ENCODE measurements around the gene ARL15.
A peak's percentile ranks its signal among the peaks of the same experiment; 100 is the strongest.

ARL15 gene

DNA sequence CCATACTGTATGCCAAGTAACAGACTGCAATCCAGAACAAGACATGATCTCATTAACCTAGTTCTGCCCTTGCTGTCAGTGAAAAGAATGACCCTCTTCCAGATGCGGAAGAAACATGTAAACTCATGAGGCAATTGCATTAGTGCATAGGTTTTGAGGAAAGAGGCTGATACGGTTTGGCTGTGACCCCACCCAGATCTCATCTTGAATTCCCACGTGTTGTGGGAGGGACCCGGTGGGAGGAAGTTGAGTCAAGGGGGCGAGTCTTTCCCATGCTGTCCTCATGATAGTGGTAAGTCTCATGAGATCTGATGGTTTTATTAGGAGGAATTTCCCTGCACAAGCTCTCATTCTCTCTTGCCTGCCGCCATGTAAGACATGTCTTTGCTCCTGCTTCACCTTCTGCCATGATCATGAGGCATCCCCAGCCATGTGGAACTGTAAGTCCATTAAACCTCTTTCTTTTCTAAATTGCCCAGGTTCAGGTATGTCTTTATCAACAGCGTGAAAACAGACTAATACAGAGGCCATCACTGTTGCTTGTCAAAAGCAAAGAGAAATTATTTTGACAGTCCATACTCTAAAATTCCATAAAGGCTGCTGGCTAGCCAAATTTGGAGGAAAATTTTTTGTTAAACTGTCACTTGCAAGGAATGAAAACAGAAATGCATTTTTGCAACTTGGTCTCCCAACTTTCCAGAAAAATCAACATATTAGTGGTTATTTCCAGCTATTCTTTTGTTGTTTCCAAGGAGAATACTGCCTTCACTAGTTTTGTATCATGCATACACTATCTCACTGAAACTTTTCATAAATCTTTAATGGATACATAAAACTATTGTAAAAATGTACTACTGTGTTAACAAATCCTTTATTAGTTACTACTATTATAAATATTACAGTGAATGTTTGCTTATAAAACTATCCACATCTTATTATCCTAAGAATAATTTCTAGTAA, 3.2 kb upstream of the ARL15 start:
- H3K4me3 ChIP-seq (ENCODE audit: low read depth in 1 of 2, low read length in 2 of 2), result no peak overlapping the region
- H3K9me3 ChIP-seq (ENCODE audit: control insufficient read depth in 1 of 2, low read length in 2 of 2), result no peaks in the 10 kb centered on the region
- no peak overlapping the region for H3K27ac ChIP-seq (ENCODE audit: low read length)
- no peaks in the 10 kb centered on the region for H3K36me3 ChIP-seq (ENCODE audit: control insufficient read depth in 1 of 2, insufficient read depth in 2 of 2, low read length in 2 of 2)
- H3K27me3 ChIP-seq (ENCODE audit: low read depth, low read length), result no peaks in the 10 kb centered on the region
- H3K4me1 ChIP-seq (ENCODE audit: control insufficient read depth in 1 of 2, insufficient read depth in 2 of 2, low read length in 2 of 2), result peaks cover 0 to 7% of the 10 kb centered on the region in 2 donors

DNA sequence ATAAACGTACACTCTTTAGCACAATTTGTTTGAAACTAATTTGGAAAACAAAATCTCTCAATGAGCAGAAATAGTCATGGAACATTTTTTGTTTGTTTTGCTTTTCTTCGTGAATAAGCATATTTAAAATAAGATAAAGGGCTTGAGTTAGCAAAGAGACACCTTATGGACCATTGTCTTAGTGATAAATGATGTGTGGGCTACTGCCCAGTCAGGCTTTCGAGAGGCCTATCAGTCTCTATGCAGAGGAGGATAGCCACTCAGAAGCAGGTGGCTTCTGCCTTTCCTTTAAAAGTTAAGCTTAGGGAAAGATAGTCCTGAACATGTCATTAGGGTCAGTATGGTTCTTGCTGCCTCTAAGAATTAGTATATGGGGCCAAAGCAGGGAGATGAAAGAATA, 2.1 kb upstream of the ARL15 start:
- no peaks in the 10 kb centered on the region for H3K27me3 ChIP-seq (ENCODE audit: low read depth, low read length)
- H3K4me1 ChIP-seq (ENCODE audit: control insufficient read depth in 1 of 2, insufficient read depth in 2 of 2, low read length in 2 of 2), result peaks cover 0 to 9% of the 10 kb centered on the region in 2 donors
- no peak overlapping the region for H3K27ac ChIP-seq (ENCODE audit: low read length)
- H3K4me3 ChIP-seq (ENCODE audit: low read depth in 1 of 2, low read length in 2 of 2), result no peak overlapping the region
- no peaks in the 10 kb centered on the region for H3K36me3 ChIP-seq (ENCODE audit: control insufficient read depth in 1 of 2, insufficient read depth in 2 of 2, low read length in 2 of 2)
- no peaks in the 10 kb centered on the region for H3K9me3 ChIP-seq (ENCODE audit: control insufficient read depth in 1 of 2, low read length in 2 of 2)

DNA sequence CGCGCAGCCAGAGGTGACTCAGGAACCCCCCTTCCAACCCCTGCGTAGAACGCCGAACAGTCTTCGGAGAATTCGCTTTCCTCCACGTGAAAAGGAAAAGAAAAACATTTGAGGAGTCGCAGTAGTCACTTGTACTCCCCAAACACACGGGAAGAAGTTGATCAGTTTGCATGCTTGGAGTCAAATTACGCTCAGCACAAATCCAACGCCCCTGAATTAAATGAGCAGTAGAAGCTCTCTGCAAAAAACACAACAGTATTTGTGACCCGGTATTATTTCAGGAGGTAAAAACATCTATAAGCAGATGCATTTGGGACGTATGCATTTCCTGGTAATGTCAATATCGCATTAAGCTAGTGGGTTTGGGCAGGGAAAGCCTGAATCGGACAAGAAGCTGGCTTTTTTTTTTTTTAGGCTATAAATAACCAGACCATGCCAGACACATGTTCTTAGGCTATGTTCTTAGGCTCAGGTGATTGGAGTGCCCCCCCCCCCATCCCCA, 854 bp upstream of the ARL15 start:
- H3K27me3 ChIP-seq (ENCODE audit: low read depth, low read length), result no peaks in the 10 kb centered on the region
- H3K36me3 ChIP-seq (ENCODE audit: control insufficient read depth in 1 of 2, insufficient read depth in 2 of 2, low read length in 2 of 2), result no peaks in the 10 kb centered on the region
- peak overlapping the region; percentile 68 for H3K27ac ChIP-seq (ENCODE audit: low read length)
- H3K4me3 ChIP-seq (ENCODE audit: low read depth in 1 of 2, low read length in 2 of 2), result peak overlapping the region; percentile 89 to 98
- no peaks in the 10 kb centered on the region for H3K9me3 ChIP-seq (ENCODE audit: control insufficient read depth in 1 of 2, low read length in 2 of 2)
- H3K4me1 ChIP-seq (ENCODE audit: control insufficient read depth in 1 of 2, insufficient read depth in 2 of 2, low read length in 2 of 2), result peaks cover 0 to 9% of the 10 kb centered on the region in 2 donors

DNA sequence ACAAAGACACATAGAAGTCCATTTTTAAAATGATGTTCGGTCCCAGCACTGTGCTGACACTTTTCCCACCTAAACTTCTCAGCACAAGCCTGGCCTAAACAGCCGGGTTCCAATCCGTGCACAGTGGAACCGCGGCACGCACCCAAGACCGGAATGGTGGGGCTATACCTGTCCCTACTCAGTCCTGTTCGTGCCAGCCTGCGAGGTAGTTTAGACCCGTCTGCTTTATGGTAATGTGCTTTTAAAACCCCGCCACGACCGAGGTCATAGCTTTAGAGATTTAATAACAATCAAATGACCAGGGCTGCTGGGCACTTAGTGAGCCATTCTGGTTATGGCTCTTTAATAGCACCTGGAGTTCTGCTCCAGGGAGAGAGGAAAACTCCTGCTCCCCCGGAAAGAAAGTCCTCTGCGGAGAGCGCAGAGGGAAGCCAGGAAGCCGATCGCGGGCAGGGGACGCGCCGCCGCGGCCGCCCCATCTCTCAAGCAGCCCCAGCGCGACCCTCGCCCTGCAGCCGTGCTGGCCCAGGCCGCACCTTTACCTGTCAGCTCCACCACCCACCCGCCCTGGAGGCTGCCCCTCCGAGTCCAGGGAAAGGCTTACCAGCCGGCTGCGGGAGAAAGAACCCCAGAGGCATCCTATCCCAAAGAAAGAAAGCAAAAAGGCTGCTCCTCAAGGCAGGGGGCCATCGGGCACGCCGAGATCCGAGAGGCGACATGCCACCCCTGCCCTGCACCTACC, 511 bp downstream of the ARL15 start:
- H3K27ac ChIP-seq (ENCODE audit: low read length), result peak overlapping the region; percentile 86
- H3K9me3 ChIP-seq (ENCODE audit: control insufficient read depth in 1 of 2, low read length in 2 of 2), result no peaks in the 10 kb centered on the region
- no peaks in the 10 kb centered on the region for H3K27me3 ChIP-seq (ENCODE audit: low read depth, low read length)
- H3K4me1 ChIP-seq (ENCODE audit: control insufficient read depth in 1 of 2, insufficient read depth in 2 of 2, low read length in 2 of 2), result peaks cover 0 to 9% of the 10 kb centered on the region in 2 donors
- H3K4me3 ChIP-seq (ENCODE audit: low read depth in 1 of 2, low read length in 2 of 2), result peak overlapping the region; percentile 89 to 98
- no peaks in the 10 kb centered on the region for H3K36me3 ChIP-seq (ENCODE audit: control insufficient read depth in 1 of 2, insufficient read depth in 2 of 2, low read length in 2 of 2)

DNA sequence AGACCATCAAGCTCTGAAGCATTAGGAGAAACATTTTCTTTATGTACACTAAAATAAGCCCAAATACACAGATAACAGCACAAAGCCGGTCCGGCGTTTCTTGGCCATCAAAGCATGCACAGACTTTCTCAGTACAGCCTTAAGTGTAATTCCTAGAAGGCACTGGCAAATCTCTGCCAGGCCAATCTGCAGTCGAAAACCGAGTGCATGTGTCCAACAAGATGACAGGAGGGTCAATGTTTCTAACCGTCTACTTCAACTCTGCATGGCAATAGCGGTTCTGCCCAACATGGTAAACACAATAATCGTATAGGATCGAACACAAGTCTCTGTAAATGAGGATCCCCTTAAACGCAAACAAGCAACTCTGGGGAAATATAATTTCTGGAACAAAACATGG, 1.1 kb downstream of the ARL15 start:
- Histone ChIP-seq H3K27ac (ENCODE audit: low read length) (peak overlapping the region; percentile 86), H3K4me3 (ENCODE audit: low read depth in 1 of 2, low read length in 2 of 2) (peak overlapping the region; percentile 89 to 98), H3K4me1 (ENCODE audit: control insufficient read depth in 1 of 2, insufficient read depth in 2 of 2, low read length in 2 of 2) (peaks cover 0 to 9% of the 10 kb centered on the region in 2 donors), H3K9me3 (ENCODE audit: control insufficient read depth in 1 of 2, low read length in 2 of 2) (no peaks in the 10 kb centered on the region), H3K36me3 (ENCODE audit: control insufficient read depth in 1 of 2, insufficient read depth in 2 of 2, low read length in 2 of 2) (no peaks in the 10 kb centered on the region), H3K27me3 (ENCODE audit: low read depth, low read length) (no peaks in the 10 kb centered on the region)

DNA sequence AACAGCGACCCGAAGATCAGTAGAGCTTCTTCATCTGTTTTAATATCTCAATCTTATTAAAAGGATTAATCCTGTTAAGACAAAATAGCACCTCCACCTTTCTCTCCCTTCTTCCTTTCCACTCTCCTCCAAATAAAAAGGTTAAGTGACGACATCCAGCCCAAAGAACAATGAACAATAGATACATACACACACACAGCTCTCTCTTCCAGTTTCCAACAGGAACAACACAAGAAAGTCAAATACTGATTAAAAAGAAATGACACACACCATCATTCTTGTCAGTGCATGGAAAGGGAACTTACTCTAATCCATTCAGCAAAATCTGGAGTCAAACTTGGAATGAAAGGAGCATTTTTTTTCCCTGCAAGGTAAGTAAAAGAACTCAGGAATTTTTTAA, 2.8 kb downstream of the ARL15 start:
- H3K9me3 ChIP-seq (ENCODE audit: control insufficient read depth in 1 of 2, low read length in 2 of 2), result no peaks in the 10 kb centered on the region
- H3K36me3 ChIP-seq (ENCODE audit: control insufficient read depth in 1 of 2, insufficient read depth in 2 of 2, low read length in 2 of 2), result no peaks in the 10 kb centered on the region
- H3K27me3 ChIP-seq (ENCODE audit: low read depth, low read length), result no peaks in the 10 kb centered on the region
- H3K4me3 ChIP-seq (ENCODE audit: low read depth in 1 of 2, low read length in 2 of 2), result no peak overlapping the region
- no peak overlapping the region for H3K27ac ChIP-seq (ENCODE audit: low read length)
- peaks cover 0 to 9% of the 10 kb centered on the region in 2 donors for H3K4me1 ChIP-seq (ENCODE audit: control insufficient read depth in 1 of 2, insufficient read depth in 2 of 2, low read length in 2 of 2)

DNA sequence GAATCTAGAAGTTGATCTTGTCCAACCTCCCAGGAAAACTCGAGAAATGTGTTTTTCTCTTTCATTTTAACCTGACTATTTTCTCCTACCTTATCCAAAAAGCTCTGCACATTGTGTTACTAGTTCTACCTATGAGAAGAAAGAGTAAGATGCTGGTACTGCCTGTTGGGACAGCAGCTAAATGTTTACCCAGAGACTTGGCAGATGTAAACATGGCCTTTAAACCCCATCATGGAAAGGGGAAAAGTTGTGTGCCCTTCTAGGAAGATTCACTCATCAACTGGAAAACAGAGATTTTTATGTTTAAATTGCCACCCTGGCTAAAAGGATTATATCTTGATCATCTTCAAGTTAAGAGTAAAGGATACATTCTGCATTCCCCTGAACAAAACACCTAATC, 3.5 kb downstream of the ARL15 start:
- H3K4me1 ChIP-seq (ENCODE audit: control insufficient read depth in 1 of 2, insufficient read depth in 2 of 2, low read length in 2 of 2), result peaks cover 0 to 14% of the 10 kb centered on the region in 2 donors
- H3K27me3 ChIP-seq (ENCODE audit: low read depth, low read length), result no peaks in the 10 kb centered on the region
- H3K27ac ChIP-seq (ENCODE audit: low read length), result no peak overlapping the region
- no peaks in the 10 kb centered on the region for H3K36me3 ChIP-seq (ENCODE audit: control insufficient read depth in 1 of 2, insufficient read depth in 2 of 2, low read length in 2 of 2)
- no peaks in the 10 kb centered on the region for H3K9me3 ChIP-seq (ENCODE audit: control insufficient read depth in 1 of 2, low read length in 2 of 2)
- no peak overlapping the region for H3K4me3 ChIP-seq (ENCODE audit: low read depth in 1 of 2, low read length in 2 of 2)

DNA sequence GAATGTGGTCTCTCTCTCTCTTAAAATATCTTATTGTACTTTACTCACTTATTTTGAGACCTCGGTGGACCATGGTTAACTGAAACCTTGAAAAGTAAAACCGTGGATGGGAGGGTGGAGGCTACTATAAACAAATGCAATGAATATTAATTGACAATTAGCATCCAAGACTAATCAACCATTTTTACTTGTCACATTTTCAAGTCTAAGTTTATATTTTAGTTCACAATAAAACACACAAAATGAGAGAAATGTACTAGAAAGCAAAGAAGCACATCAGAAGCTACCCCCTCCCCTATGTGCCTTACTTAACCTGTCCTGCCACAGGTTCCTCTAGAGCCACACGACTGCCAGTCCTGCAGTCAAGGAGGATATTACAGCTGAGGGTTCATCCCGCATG, 4.6 kb downstream of the ARL15 start:
- Histone ChIP-seq H3K27ac (ENCODE audit: low read length) (no peak overlapping the region), H3K9me3 (ENCODE audit: control insufficient read depth in 1 of 2, low read length in 2 of 2) (no peaks in the 10 kb centered on the region), H3K36me3 (ENCODE audit: control insufficient read depth in 1 of 2, insufficient read depth in 2 of 2, low read length in 2 of 2) (no peaks in the 10 kb centered on the region), H3K4me3 (ENCODE audit: low read depth in 1 of 2, low read length in 2 of 2) (no peak overlapping the region), H3K4me1 (ENCODE audit: control insufficient read depth in 1 of 2, insufficient read depth in 2 of 2, low read length in 2 of 2) (peaks cover 4 to 15% of the 10 kb centered on the region in 2 donors), H3K27me3 (ENCODE audit: low read depth, low read length) (no peaks in the 10 kb centered on the region)

DNA sequence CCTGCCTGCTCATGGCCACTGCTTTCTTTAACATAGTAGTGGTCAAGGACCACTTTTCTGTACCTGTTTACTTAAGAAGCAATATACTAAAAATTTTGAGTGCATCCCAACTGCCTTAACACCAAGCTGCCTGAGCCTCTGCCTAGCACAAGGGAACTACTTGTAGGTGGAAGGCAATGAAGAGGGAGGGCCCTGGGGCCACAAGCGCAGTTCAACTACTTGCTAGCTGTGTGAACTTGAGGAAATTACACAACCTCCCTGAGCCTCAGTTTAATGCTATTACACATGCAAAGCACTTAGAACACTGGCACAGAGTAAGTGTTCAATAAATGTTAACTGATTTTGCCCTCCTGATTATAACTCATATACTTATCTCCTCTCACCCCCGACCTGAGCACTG, 6.3 kb downstream of the ARL15 start:
- Histone ChIP-seq H3K4me1 (ENCODE audit: control insufficient read depth in 1 of 2, insufficient read depth in 2 of 2, low read length in 2 of 2) (peaks cover 4 to 13% of the 10 kb centered on the region in 2 donors), H3K9me3 (ENCODE audit: control insufficient read depth in 1 of 2, low read length in 2 of 2) (no peaks in the 10 kb centered on the region), H3K27ac (ENCODE audit: low read length) (no peak overlapping the region), H3K27me3 (ENCODE audit: low read depth, low read length) (no peaks in the 10 kb centered on the region), H3K4me3 (ENCODE audit: low read depth in 1 of 2, low read length in 2 of 2) (no peak overlapping the region), H3K36me3 (ENCODE audit: control insufficient read depth in 1 of 2, insufficient read depth in 2 of 2, low read length in 2 of 2) (no peaks in the 10 kb centered on the region)

DNA sequence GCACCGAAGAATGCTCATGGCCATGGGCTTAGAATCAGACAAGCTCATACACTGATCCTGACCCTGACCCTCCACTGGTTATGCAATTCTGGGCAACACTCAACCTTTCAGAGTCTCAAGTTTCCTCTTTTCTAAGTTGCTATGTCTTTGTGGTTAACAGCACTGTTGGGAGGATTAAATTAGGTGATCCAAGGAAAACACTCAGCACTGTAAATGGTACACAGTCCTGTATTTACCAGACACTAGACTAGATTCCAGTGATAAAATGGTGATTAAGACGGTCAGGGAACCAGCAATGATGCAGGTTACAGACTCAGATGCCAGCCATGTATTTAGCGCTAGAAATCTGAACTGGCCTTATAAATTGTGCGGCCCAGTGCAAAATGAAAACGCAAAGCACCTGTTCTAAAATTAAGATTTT, 8.1 kb downstream of the ARL15 start:
- Histone ChIP-seq H3K27ac (ENCODE audit: low read length) (no peak overlapping the region), H3K27me3 (ENCODE audit: low read depth, low read length) (no peaks in the 10 kb centered on the region), H3K9me3 (ENCODE audit: control insufficient read depth in 1 of 2, low read length in 2 of 2) (no peaks in the 10 kb centered on the region), H3K36me3 (ENCODE audit: control insufficient read depth in 1 of 2, insufficient read depth in 2 of 2, low read length in 2 of 2) (no peaks in the 10 kb centered on the region), H3K4me1 (ENCODE audit: control insufficient read depth in 1 of 2, insufficient read depth in 2 of 2, low read length in 2 of 2) (peaks cover 4 to 6% of the 10 kb centered on the region in 2 donors), H3K4me3 (ENCODE audit: low read depth in 1 of 2, low read length in 2 of 2) (no peak overlapping the region)

DNA sequence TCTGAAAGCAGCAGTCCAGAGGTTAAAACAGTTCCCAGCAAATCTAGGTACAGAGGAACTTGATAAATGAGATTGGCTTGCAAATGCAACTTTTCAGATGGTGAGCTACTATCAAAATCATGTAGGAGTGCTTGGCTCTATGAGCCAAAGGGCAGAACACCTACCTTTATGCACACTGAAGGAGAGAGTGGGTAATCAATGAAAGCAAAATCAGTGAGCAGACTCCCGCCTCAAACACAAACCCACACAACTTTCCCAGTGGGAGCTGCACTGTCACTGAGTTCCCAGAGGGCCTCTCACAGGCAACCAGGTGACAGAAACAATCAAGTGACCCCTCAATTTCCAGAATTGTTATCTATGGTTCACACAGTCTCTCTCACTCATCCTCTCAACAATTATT, 8.5 kb downstream of the ARL15 start:
- peaks cover 4 to 6% of the 10 kb centered on the region in 2 donors for H3K4me1 ChIP-seq (ENCODE audit: control insufficient read depth in 1 of 2, insufficient read depth in 2 of 2, low read length in 2 of 2)
- H3K27ac ChIP-seq (ENCODE audit: low read length), result no peak overlapping the region
- H3K27me3 ChIP-seq (ENCODE audit: low read depth, low read length), result no peaks in the 10 kb centered on the region
- H3K9me3 ChIP-seq (ENCODE audit: control insufficient read depth in 1 of 2, low read length in 2 of 2), result no peaks in the 10 kb centered on the region
- no peak overlapping the region for H3K4me3 ChIP-seq (ENCODE audit: low read depth in 1 of 2, low read length in 2 of 2)
- H3K36me3 ChIP-seq (ENCODE audit: control insufficient read depth in 1 of 2, insufficient read depth in 2 of 2, low read length in 2 of 2), result no peaks in the 10 kb centered on the region

Measured in muscle layer of duodenum (tissue), 2 donors.